Stimulated activated CD8-positive, alpha-beta memory T cell treated with anti-CD3 and anti-CD28 coated beads, Interleukin-4, amount 100 ng/mL, for 48 hours (primary cell): ENCODE data around the gene NBEAL1.
"Not testable (repeated sequence)": the region's sequence is repeated elsewhere in the genome, so short reads cannot be mapped to it uniquely, and the experiment has no call there.

Experiments
- DNase-seq: peaks from one replicate; pipeline ENCODE4 v3.0.0-alpha.2; 2020

The NBEAL1 gene

GRCh38 chr2:203122317-203122986 lies 107.8 kb downstream of the NBEAL1 start:
- DNase-seq, result no peak

DNA sequence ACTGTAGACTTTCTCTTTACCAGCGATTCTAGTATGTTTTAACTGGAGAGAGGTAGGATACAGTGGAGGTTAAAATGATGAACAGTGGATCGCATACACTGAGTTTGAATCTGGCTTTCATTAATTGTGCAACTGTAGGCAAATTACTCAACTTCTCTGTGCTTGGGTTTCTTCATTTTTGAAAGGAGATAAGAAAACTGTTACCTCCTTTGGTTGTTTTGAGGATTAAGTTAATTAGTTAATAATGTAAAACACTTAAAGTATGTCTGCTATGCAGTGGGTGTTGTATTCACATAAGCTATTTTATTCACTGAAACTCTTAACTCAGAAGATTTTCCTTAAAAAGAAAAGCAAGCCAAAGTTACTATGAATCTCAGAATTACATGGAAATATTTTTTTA lies 112.3 kb downstream of the NBEAL1 start:
- DNase-seq, result no peak

- no peak for DNase-seq
Measured at GRCh38 chr2:203135105-203135504, 120.4 kb downstream of the NBEAL1 start.

DNA sequence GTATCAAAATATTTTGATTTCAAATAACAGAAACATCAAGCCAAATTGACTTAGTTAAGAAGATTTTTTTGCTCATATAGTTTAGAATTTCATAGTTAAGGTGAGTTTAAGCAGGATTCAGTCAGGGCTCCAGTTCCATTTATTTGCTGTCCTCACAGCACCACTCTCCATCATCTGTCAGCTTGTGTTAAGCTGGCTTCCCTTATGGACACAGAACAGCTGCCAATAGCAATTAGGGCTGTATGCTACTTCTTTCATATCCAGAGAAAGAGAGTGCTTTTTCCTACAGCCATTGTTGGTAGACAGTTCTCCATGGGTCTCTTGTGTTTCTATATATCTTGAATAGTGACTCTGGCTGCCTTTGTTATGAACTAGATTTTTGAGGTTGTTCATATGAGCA lies 128.7 kb downstream of the NBEAL1 start:
- DNase-seq, result no peak

DNA sequence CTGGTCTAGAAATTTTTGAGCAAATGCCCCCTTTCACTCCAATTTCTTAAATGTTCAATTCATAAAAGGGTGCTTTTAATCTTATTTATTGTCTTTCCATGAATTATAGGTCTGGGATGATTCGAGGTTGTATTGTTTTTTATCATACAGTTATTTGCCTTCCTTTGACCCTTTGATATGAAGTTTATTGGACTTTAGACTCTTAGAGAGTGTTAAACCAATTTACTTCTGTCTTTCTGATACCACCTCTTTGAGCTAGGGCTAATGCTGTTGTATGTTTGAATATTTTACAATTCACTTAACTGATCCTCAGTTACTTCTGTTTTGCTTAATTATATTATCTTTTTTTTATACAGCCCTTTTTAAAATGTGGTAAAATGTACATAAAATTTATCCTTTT lies 134.5 kb downstream of the NBEAL1 start:
- DNase-seq, result no peak

GRCh38 chr2:203155406-203155805 lies 140.7 kb downstream of the NBEAL1 start:
- DNase-seq, result no peak

DNA sequence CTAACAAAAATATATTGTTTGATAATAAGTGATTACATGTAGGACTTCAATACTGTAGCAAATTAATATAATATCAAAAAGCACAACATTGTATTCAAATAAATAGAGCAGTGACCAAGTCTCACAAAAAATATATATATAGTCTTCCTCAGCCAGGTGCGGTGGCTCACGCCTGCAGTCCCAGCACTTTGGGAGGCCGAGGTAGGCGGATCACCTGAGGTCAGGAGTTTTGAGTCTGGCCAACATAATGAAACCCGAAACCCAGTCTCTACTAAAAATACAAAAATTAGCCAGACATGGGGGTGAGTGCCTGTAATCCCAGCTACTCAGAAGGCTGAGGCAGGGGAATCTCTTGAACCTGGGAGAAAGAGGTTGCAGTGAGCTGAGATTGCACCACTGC lies 148.0 kb downstream of the NBEAL1 start:
- not testable (repeated sequence) for DNase-seq

DNA sequence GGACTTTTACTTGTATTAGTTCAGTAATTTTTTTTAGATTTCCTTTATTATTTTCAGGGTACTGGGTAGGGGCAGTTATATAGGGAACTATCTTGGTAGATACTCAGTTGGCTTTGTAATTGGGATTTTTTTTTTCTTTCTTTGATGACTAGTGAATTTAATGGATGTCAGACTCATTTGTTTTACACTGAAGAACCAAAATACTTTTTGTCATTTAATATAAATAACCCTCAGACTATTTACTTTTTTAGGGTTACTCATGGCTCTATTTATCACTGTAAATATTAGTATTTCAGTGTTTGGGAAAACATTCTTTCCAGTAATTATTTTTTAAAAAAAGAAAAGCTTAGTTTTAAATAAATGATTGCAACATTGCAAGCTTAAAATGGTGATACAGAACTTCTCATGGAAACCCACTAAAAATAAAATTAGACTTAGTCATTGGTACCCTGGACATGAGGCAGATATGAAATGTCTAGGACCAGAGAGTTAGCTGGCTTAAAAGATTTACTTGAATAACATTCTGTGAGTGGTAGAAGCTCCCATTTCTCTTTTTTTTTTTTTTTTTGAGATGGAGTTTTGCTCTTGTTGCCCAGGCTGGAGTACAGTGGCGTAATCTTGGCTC lies 149.7 kb downstream of the NBEAL1 start:
- no peak for DNase-seq

DNA sequence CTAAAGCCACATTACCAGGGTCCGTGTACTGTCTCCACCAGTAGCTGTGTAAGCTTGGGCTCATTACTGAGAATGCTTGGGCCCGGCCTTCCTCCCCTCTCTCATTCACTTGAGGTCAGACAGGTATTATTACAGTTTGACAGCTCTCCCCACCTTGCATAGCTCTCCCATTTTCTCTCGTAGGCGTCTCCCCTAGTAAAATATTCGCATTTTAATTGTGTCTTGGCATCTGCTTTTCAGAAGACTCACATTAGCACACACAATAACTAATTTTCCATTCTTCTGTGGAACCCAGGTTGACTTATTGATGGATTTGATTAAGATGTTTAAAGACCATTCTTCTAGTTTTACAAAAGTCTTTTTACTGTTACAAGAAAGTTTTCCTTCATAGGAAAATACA lies 153.1 kb downstream of the NBEAL1 start:
- no peak for DNase-seq

DNA sequence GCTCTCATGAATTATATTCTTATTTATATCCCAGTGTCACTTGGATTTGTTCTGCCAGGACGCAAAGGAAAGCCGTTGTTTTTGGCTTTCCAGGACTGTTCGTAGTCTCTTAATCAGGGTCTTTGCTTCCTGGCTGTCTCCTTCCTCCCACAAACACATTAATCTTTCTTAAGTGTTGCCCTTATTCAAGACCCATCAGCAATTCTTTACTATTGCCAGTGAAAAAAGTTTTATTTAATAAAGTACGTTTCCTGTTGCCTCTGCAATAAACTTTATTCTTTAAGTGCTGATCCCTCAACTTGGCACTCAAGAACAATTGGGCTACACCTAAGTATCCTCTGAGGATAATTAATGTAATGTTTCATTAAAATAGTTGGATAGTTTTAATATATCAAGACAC lies 155.8 kb downstream of the NBEAL1 start:
- DNase-seq, result no peak

GRCh38 chr2:203175371-203175770 lies 160.7 kb downstream of the NBEAL1 start:
- DNase-seq, result no peak

DNA sequence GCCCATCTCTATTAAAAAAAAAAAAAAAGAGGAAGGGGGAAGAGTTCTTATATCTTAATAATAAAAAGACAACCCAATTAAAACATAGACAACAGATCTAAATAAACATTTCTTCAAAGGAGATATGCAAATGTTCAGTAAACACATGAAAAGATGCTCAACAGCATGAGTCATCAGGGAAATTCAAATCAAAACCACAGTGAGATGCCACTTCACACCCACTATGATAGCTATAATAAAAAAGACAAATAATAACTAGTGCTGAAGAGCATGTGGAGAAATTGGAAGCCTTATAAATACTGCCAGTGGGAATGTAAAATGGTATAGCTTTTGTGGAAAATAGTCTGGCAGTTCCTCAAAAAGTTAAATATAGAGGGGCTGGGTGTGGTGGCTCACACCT lies 162.7 kb downstream of the NBEAL1 start:
- DNase-seq, result no peak

- no peak for DNase-seq
Measured at GRCh38 chr2:203185864-203186263, 171.2 kb downstream of the NBEAL1 start.

- DNase-seq, result not testable (repeated sequence)
Measured at GRCh38 chr2:203190547-203190946, 175.9 kb downstream of the NBEAL1 start.

DNA sequence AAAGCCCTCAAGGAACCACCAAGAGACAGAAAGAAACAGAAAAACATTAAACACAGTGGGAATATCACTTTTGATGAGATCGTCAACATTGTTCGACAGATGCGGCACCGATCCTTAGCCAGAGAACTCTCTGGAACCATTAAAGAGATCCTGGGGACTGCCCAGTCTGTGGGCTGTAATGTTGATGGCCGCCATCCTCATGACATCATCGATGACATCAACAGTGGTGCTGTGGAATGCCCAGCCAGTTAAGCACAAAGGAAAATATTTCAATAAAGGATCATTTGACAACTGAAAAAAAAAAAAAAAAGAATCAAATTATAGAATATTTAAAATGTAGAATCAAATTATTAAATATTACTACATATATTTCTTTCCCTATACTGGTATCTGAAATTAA lies 176.4 kb downstream of the NBEAL1 start:
- not testable (repeated sequence) for DNase-seq

DNA sequence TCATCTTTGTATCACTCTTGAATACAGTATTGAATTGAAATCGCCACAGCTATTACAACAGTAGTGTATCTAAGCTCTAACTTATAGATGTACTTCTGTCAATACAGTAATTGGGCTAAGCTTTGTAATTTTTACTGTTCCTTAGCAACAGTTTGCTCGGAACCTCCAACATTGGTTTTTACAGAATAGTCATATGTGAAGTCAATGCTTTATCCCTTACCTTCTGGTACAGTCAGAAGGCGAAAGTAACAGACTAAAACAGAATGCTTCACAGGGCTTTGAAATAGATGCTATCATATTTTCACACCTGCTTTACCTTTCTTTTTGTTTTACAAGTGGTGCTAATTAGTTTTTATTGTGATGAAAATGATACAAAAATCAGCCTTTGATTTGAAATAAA lies 177.3 kb downstream of the NBEAL1 start:
- DNase-seq, result no peak

DNA sequence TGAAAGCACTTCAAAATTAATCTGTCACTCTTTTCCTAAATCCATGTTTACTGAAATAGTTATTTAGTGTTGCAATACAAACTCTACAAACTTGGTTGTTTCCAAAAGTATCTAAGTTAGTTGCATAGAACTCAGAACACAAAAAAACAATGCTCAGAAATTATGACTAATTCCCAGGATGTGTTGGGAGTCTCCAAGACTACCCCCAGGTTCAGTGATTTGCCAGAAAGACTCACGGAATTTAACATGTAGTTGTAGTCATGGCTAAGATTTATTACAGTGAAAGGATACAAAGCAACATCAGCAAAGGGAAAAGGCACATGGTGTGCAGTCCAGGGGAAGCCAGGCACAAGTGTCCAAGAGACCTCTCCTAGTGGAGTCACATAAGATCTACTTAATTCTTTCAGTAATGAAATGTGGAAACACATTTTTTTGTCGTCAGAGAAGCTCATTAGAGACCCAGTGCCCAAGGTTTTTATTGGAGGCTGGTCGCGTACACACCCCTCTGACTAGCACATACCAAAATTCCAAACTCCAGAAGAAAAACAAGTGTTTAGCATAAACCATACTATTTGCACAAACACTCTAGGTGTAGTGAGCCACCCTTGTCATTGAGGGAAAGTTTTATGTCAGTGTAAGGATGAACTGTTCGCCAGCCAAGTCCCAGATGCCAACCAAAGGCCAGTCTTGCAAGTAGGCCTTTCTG lies 180.8 kb downstream of the NBEAL1 start:
- no peak for DNase-seq

- DNase-seq, result no peak
Measured at GRCh38 chr2:203200866-203201265, 186.2 kb downstream of the NBEAL1 start.

- DNase-seq, result no peak
Measured at GRCh38 chr2:203201426-203201825, 186.8 kb downstream of the NBEAL1 start.

DNA sequence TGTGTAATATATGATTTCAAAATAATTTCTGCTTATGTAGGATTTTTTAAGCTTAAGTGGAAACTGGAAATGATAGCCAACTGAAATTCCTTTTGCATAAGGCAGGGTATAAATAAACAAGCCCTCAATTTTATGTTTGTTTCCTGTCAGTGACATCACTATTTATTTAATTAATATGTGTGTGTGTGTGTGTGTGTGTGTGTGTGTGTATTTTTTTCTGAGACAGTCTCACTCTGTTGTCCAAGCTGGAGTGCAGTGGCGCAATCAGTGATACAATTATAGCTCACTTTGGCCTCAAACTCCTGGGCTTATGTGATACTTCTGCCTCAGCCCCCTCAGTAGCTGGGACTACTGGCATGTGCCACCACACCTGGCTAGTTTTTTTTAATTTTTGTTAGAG lies 194.9 kb downstream of the NBEAL1 start:
- no peak for DNase-seq

- DNase-seq, result peak; percentile 39
Measured at GRCh38 chr2:203225423-203226039, 210.9 kb downstream of the NBEAL1 start.

GRCh38 chr2:203229674-203230073 lies 215.0 kb downstream of the NBEAL1 start:
- not testable (repeated sequence) for DNase-seq

DNA sequence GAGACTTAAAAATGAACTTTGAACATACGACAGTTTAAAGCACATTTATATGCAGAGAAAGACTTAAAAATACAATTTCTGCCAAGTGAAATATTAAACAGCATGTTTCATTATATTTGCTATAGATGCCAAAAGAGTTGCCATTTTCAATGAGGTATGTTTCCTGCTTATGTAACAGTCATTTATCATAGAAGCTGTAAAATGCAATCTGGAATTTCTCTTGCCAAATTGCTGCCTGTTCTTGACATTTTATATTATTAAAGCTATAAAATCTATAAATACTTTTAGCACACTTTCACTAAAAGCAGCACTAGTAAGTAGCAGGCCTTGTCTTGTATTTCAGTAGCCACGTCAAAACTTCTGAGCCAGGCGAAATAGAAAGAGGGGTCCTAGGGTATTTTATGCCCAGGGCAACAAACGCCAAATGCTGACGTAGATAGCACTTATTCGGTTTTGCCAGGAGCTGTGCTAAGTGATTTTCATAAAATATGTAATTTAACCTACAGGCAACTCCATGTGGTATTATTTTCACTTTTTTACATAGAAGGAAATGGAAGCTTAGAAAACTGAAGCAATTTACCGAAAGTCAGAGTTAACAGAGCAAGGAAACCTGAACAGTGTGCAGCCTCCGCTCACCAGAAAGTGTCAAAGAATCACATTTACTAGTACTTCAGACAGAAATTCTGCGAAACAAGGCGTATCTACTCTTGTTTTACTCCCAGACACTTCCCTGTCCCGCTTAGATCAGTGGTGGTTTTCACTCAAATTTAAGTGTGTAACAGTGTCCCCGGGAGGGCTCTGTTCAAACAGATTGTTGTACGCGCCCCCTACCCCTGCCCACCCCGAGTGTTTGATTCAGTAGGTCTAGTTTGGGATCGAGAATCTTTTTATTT lies 222.9 kb downstream of the NBEAL1 start:
- no peak for DNase-seq
